22Rv1 (cell line): ENCODE results near the gene PHF1.

Experiments
- ZFX ChIP-seq: fragments of 450-650 bp; IDR thresholded peaks from 2 replicates; pipeline ENCODE4 v1.6.1; 2017; ENCODE audit warnings: antibody characterized with exemption, borderline replicate concordance
- TF ChIP-seq, protein P1 (sequence below): fragments of 450-650 bp; IDR thresholded peaks from 2 replicates; pipeline ENCODE4 v1.5.1; 2017; ENCODE audit warnings: mild to moderate bottlenecking

GRCh38 chr6:33445119-33445603 is 34.3 kb downstream of the PHF1 start:
- TF ChIP-seq, protein P1, sequence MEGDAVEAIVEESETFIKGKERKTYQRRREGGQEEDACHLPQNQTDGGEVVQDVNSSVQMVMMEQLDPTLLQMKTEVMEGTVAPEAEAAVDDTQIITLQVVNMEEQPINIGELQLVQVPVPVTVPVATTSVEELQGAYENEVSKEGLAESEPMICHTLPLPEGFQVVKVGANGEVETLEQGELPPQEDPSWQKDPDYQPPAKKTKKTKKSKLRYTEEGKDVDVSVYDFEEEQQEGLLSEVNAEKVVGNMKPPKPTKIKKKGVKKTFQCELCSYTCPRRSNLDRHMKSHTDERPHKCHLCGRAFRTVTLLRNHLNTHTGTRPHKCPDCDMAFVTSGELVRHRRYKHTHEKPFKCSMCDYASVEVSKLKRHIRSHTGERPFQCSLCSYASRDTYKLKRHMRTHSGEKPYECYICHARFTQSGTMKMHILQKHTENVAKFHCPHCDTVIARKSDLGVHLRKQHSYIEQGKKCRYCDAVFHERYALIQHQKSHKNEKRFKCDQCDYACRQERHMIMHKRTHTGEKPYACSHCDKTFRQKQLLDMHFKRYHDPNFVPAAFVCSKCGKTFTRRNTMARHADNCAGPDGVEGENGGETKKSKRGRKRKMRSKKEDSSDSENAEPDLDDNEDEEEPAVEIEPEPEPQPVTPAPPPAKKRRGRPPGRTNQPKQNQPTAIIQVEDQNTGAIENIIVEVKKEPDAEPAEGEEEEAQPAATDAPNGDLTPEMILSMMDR, result no peak
- no peak for TF ChIP-seq ZFX
